NB4 (cell line): ENCODE results near the gene BRI3.

Experiments used
- DNase-seq: peaks from one replicate; pipeline ENCODE4 v3.0.0; 2010; ENCODE audit warnings: low read depth
- H3K4me3 ChIP-seq: one replicate; pipeline ENCODE4 v1.5.1; 2011; ENCODE audit warnings: mild to moderate bottlenecking, low read depth, low read length, moderate library complexity
- MYC ChIP-seq: IDR thresholded peaks from 2 replicates; pipeline ENCODE4 v1.6.1; 2011; ENCODE audit warnings: low read depth, low read length
- POLR2A ChIP-seq: IDR thresholded peaks from 2 replicates; pipeline ENCODE4 v1.6.1; 2011; ENCODE audit warnings: mild to moderate bottlenecking; ENCODE audit not compliant: insufficient read length; ENCODE audit errors: extremely low read depth
- TF ChIP-seq, protein P1 (sequence below): IDR thresholded peaks from one replicate; pipeline ENCODE4 v1.5.1; 2012; ENCODE audit warnings: low read depth, low read length
- TF ChIP-seq, protein P2 (sequence below): IDR thresholded peaks from 2 replicates; pipeline ENCODE4 v1.6.1; 2011; ENCODE audit warnings: low read depth, low read length

Gene BRI3

DNA sequence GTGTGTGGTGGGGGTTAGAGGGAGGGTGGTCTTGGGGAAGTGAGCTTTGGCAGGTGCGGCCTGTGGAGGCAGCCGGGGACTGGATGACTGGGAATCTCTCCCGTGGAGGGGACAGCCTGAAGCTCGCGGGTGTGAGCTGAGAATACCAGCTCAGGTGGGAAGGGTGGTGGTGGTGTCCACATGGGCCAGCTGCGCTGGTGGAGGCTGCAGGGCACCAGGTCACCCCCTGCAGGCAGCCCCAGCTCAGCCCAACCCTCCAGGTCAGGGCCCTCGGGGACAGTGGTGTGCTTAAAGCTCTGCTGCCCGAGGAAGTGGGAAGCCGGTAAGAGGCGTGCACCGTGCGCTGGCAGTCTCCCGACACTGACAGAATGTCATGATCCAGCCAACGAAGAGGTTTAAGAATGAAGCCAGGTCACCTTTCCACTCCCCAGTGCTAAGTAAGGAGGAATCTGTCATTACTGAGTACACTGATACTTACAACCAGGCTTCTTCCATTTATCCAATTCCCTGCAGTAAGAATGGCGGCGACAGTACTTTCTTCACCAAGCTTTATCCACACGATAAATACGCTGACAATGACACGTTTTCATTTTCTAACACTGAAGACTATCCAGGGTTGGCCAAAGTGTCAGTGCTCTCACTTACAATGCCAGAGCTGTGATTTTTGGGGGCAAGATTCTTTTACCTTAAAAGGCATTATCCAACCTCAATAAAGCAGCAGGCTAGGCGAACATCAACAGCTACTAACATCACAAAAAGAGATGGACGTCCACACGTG is 20.4 kb downstream of the BRI3 start:
- no peak for DNase-seq
- no peak overlapping the region for H3K4me3 ChIP-seq
- TF ChIP-seq MYC (no peak), POLR2A (no peak)
- TF ChIP-seq, protein P1, sequence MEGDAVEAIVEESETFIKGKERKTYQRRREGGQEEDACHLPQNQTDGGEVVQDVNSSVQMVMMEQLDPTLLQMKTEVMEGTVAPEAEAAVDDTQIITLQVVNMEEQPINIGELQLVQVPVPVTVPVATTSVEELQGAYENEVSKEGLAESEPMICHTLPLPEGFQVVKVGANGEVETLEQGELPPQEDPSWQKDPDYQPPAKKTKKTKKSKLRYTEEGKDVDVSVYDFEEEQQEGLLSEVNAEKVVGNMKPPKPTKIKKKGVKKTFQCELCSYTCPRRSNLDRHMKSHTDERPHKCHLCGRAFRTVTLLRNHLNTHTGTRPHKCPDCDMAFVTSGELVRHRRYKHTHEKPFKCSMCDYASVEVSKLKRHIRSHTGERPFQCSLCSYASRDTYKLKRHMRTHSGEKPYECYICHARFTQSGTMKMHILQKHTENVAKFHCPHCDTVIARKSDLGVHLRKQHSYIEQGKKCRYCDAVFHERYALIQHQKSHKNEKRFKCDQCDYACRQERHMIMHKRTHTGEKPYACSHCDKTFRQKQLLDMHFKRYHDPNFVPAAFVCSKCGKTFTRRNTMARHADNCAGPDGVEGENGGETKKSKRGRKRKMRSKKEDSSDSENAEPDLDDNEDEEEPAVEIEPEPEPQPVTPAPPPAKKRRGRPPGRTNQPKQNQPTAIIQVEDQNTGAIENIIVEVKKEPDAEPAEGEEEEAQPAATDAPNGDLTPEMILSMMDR: no peak
- TF ChIP-seq, protein P2, sequence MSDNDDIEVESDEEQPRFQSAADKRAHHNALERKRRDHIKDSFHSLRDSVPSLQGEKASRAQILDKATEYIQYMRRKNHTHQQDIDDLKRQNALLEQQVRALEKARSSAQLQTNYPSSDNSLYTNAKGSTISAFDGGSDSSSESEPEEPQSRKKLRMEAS: no peak

DNA sequence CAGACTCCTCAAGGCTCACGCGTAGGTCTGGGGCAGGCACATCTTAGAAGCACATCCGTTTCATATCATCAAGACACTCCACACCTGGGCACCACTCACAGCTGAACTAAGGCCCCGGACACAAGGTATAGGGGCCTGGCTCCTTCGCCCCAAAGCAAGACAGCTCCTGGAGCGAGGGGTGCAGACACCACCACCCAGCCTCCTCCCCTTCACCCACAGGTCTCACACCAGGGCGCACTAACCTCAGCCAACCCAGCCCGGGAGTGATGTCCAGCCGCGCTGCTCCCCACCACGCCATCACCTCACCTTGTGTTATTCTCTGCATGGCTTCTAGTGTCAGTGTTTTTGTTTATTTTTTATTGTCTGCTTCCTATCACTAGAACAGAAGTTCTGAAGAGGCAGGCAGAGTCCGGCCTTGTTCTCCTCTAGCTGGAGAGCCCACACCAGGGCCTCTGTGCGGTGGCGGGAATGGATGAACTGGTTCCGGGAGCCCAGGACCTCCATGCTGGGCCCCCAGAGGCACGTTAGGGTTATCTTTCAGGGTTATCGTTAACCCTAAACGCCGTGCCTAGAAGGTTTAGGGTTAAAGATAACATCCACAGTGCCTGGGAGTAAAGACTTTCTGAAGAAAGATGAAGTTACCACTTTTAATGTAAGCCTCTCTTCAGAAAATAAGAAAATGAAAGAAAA is 21.8 kb downstream of the BRI3 start:
- H3K4me3 ChIP-seq: no peak overlapping the region
- no peak for TF ChIP-seq MYC
- TF ChIP-seq, protein P1: no peak
- TF ChIP-seq, protein P2: no peak
- TF ChIP-seq POLR2A: no peak
- no peak for DNase-seq

DNA sequence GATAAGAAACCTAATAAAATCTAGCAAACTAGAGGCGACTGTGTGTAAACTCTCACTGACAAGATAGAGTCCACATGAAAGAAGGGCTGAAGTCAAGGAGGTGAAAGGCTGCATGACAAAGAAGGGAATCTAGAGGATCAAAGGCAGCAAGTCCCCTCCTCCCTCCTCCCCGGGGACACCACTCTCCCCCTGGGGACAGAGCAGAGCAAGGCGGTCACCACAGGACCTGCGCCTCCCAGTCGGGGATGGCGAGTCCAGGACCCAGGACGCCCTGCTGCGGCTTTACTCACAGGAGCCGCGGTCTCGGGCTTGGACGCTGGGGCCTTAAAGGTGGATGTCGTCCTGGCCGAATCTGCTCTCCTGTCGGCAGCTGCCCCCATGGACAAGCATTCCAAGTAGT is 22.4 kb downstream of the BRI3 start:
- no peak for DNase-seq
- TF ChIP-seq MYC (no peak), POLR2A (no peak)
- TF ChIP-seq, protein P1: no peak
- TF ChIP-seq, protein P2: no peak
- no peak overlapping the region for H3K4me3 ChIP-seq

DNA sequence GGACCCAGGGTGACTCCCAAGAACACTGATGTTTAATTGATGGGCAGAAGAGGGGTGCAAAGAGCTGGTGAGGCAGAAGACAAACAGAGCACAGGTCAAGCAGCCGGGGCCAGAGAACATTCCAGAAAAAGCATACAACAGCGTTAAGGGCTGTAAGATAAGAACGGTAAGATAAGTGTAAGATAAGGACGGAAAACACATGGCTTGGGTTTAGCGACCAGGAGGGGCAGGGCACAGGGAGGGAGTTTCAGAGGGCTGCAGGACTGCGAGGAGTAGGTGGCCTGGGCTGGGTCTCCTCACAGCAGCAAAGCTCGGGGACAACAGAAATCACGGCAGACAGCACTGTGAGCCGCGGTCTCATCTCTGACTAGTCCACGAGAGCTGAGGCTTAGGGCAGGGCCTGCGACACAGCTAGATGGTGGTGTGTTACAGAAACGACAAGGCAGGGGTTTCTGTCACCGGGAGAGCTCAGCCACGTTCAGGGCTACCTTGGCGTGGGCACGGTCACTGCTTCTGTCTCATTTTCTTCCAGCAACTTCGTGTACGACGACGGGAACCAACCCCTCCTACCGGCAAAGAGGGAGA is 24.6 kb downstream of the BRI3 start:
- TF ChIP-seq, protein P1: no peak
- TF ChIP-seq MYC (no peak), POLR2A (no peak)
- TF ChIP-seq, protein P2: no peak
- DNase-seq: no peak
- no peak overlapping the region for H3K4me3 ChIP-seq

DNA sequence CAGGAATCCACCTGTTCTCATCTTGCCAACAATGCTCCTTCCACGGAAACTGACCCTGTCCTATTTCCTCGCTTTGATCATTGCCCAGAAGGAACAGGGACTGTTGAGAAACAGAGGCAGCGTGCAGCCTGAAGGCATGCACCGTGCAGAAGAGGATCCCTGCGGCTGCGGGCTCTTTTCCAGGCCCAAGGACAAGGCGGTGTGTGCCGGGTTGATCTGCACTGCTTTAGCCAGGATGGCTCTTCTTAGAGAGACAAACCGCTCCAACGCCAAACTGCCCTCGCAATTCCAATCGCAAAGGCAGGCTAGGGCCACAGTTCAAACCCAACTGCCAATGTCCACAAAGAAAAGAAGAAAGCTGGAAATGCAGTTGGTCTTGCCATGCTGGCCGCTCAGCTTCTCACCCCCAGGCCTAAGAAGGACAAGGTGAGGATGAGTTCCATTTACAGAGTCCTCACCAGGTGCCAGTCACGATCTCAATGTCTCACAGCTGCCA is 26.5 kb downstream of the BRI3 start:
- H3K4me3 ChIP-seq: no peak overlapping the region
- no peak for DNase-seq
- no peak for TF ChIP-seq MYC
- TF ChIP-seq, protein P2: no peak

DNA sequence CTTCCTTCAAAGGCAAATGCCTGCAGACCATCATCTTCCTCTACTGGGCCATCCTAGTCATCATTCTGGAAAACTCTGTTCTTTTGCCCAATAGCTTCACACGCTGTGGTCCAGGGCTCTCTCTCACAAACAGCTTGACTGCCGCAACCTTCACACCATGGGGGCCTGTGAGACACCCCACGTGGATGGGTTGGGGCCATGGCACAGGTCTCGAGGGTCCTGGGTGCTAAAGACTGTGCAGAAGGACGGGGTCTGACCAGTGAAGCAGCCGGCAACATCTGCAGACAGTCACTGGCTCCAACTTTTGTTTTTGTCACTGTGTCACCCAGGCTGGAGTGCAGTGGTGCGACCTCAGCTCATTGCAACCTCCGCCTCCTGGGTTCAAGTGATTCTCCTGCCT is 28.1 kb downstream of the BRI3 start:
- TF ChIP-seq MYC (no peak), POLR2A (no peak)
- TF ChIP-seq, protein P1: no peak
- TF ChIP-seq, protein P2: no peak
- DNase-seq: no peak
- H3K4me3 ChIP-seq: no peak overlapping the region
